ACHN (cell line): ENCODE results near the gene ZNF524.
"Not testable (repeated sequence)": the region's sequence is repeated elsewhere in the genome, so short reads cannot be mapped to it uniquely, and the experiment has no call there.

Source experiments
- DNase-seq: peaks from one replicate; pipeline ENCODE4 v3.0.0-alpha.2; 2015
- in situ Hi-C: cut with HindIII; loops from 2 replicates; pipeline ENCODE4 v1.10.0; 2017; ENCODE audit warnings: low sequenced_read_pairs, low pct_ligation_motif_present, low pct_unique_long_range_greater_than_20kb

The ZNF524 gene

GRCh38 chr19:55579766-55580621 lies 20.1 kb upstream of the ZNF524 start:
- DNase-seq = peak; percentile 35
- in situ Hi-C loops = no loop called here

DNA sequence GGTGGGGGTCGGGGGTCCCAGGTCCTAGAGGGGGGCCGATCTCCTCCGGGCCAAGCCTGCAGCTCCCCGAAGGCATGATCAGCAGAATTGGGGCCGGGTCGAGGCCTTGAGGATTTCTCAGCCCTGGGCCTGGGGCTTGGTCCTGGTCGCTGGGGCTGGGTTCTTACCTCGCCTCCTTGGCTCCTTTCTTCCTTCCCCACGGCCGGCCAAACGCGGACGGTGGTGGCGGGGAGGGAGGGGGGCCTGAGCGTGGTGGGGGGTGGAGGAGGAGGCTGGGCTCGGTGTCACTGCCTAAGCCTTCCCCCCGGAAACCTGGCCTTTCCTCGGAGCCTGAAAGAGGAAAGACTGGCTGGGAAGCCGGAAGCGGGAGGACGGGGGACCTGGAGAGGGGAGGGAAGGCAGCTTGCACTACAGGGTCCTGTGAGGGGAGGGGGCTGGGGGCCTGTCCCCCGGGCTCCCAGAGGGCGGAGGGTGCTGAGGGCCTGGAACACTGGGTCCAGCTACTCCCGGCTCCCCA lies 19.4 kb upstream of the ZNF524 start, which contains the start of gene ZNF579:
Gene ZNF579 (minus strand): TSS at position 221 of the 517 bp plus-strand sequence. CDS start 1,209 bp downstream, outside the sequence.
- in situ Hi-C loops = no loop called here
- DNase-seq = peak; percentile 88

GRCh38 chr19:55581145-55581822 lies 18.8 kb upstream of the ZNF524 start:
- in situ Hi-C loops = no loop called here
- peak; percentile 54 for DNase-seq

DNA sequence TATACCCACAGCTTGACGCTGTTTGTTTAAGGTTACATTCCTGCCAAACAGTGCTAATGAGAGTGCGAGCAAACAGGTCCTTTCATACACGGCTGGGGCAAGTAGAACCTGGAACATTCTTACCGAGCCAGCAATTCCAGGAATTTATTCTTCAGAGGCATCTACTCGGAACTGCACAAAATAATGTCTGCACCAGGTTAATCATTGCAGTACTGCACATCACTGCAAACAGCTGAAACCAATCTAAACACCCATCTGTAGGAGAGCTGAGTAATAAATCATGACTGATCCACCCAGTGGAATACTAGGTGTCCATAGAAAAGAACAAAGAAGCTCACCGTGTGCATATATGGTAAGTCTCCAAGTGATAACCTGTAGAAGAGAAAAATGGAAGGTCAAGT lies 18.3 kb upstream of the ZNF524 start:
- in situ Hi-C loops = no loop called here
- DNase-seq = peak; percentile 88

DNA sequence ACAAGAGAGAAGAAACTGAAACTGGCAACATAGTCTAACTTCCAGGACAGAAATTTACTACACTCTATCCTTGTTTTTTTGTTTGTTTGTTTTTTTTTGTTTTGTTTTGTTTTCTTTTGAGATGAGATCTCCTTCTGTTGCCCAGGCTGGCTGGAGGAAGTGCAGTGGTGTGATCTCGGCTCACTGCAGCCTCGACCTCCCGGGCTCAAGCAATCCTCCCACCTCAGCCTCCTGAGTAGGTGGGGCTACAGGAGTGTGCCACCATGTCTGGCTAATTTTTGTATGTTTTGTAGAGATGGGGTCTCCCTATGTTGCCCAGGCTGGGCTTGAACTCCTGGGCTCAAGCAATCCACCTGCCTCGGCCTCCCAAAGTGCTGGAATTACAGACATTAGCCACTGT lies 17.8 kb upstream of the ZNF524 start:
- in situ Hi-C loops = not testable (repeated sequence)

GRCh38 chr19:55583897-55584296 lies 16.2 kb upstream of the ZNF524 start:
- DNase-seq, in situ Hi-C loops: not testable (repeated sequence)

More for the DNA sequence above, 17.8 kb upstream of the ZNF524 start:
- not testable (repeated sequence) for DNase-seq

GRCh38 chr19:55584871-55585270 lies 15.2 kb upstream of the ZNF524 start:
- in situ Hi-C loops = no loop called here
- DNase-seq = no peak

- DNase-seq = peak; percentile 80
- in situ Hi-C loops = no loop called here
These were observed 14.3 kb upstream of the ZNF524 start for GRCh38 chr19:55585658-55586339.

DNA sequence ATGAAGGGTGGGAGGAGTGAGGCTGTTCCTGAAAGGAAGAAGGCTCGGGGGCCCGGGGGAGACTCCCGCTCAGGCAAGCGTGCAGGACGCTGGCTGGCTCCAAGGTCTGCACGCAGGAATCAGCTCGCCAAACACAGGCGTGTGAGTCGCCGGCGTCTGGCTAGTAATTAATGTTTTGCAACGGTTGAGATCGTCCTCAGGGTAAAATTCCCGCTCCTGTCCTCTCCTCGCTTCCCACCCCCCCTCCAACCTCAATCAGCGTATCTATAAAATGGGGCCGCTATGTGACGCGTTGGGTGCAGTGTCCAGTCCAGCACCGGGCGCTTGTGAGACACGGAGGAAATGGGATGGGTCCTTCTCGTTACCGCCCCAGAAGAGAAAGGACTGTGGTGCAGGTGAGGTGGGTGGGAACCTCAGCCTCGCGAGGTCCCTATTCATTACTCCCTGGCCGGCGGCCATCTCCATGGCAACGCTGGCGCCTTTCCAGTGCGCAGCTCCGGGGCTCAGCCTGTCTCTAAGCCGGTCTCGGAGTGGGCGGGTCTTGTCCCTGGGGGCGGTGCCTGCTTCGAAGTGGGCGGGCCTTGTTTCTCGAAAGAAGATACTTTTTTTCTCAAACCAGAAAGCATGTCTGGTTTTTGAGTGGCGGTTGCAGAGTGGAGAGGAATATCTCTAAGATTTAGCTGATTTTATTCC lies 13.0 kb upstream of the ZNF524 start:
- in situ Hi-C loops = no loop called here
- peak; percentile 94 for DNase-seq

GRCh38 chr19:55588738-55589137 lies 11.3 kb upstream of the ZNF524 start:
- in situ Hi-C loops = no loop called here
- DNase-seq = no peak

DNA sequence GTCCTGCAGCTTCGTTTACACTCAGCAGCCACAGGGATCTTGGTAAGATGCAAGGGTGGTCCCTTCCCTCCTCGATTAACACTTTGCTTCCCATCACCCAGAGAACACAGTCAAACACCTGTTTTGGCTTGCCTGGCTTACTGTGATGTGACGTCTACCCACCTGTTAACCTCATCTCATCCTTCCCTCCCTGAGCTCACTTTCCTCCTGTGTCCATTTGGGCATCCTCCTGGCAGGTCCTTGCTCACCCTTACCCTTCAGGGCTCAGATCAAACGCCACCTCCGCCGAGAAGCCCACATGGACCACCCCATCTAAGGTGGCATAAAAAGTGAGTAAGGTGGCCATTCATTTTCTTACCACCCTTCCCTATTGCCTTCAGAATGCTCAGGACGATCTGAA lies 10.0 kb upstream of the ZNF524 start:
- no peak for DNase-seq
- in situ Hi-C loops = no loop called here

DNA sequence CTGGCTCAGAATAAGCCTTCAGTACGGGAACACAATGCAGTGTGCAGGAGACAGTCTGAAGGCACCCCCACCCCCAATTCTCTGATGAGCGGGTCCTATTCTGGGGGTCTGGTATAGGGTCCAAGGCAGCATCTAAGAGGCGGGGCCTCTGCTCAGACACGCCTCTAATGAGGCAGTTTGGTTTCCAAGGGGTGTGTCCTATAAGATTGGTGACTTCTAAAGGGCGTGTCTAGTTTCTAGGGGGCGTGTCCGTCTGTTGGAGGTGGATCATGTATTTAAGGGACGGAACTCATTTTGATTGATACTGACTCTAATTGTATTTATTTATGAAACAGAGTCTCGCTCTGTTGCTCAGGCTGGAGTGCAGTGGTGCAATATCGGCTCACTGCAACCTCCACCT lies 9.5 kb upstream of the ZNF524 start:
- no peak for DNase-seq
- in situ Hi-C loops = no loop called here

- in situ Hi-C loops = no loop called here
- no peak for DNase-seq
These were observed 8.5 kb upstream of the ZNF524 start for GRCh38 chr19:55591555-55591954.

- in situ Hi-C loops = no loop called here
- no peak for DNase-seq
These were observed 7.5 kb upstream of the ZNF524 start for GRCh38 chr19:55592391-55593090.

- in situ Hi-C loops = no loop called here
These were observed 6.9 kb upstream of the ZNF524 start for GRCh38 chr19:55593096-55593772.

DNA sequence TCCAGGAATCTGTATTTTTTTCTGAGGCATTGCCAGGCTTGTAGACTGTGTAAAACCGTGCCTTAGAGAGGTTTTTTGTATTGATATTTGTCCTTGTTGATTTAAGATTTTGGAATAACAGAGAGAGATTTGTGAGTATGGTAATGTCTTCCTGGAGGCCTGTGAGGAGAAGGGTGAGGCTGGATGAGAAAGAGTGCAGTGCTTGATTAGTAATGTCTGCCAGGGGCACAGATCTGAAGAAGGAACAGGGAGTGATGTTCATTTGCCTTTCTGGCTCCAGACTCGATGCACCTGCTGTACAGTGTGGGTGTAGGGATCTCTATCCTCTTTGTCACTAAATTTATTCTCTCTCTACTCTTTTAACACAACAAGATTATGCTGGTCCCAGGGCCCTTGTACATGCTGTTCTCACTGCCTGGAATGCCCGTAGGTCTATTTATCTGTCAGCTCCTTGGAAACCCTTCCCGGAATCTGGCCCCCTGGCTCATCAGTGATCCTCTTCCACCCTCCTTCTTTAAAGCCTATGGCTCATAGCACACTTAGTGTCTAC lies 5.0 kb upstream of the ZNF524 start:
- in situ Hi-C loops = no loop called here
- no peak for DNase-seq

More at GRCh38 chr19:55593096-55593772, 6.9 kb upstream of the ZNF524 start:
- DNase-seq = no peak

GRCh38 chr19:55596304-55596703 lies 3.8 kb upstream of the ZNF524 start:
- no peak for DNase-seq
- in situ Hi-C loops = no loop called here
